Cardiac muscle cell (in vitro differentiated cells and primary cell): ENCODE measurements around the gene PDGFB. TPM values are rescaled to one million over a fixed set of nuclear protein-coding genes. Genes with fewer than 3 reads are reported as not detected.

Experiments used
- DNase-seq, 2 donors: peaks; one replicate each; pipeline versions ENCODE4 v3.0.0 to v3.0.0-alpha.2; 2010 to 2017; ENCODE audit warnings: low read depth in 1 of 2, low spot score in 1 of 2
- H3K27ac ChIP-seq: fragments of 200-600 bp; sonication (generic); 2 replicates; pipeline ENCODE4 v1.5.1; 2016
- H3K27me3 ChIP-seq: fragments of 200-600 bp; sonication (generic); 2 replicates; pipeline ENCODE4 v1.6.0; 2016; ENCODE audit warnings: control low read depth
- H3K36me3 ChIP-seq: fragments of 200-600 bp; sonication (generic); 2 replicates; pipeline ENCODE4 v1.5.1; 2016; ENCODE audit warnings: control low read depth
- H3K4me1 ChIP-seq: fragments of 200-600 bp; sonication (generic); 2 replicates; pipeline ENCODE4 v1.8.1; 2017; ENCODE audit warnings: low read depth, mild to moderate bottlenecking, mixed run types
- H3K4me3 ChIP-seq: fragments of 200-600 bp; sonication (generic); 2 replicates; pipeline ENCODE4 v1.5.1; 2016; ENCODE audit warnings: mild to moderate bottlenecking
- H3K9me3 ChIP-seq: fragments of 200-600 bp; sonication (generic); 2 replicates; pipeline ENCODE4 v1.5.1; 2017; ENCODE audit warnings: low read depth, mild to moderate bottlenecking, control low read depth
- polyA plus RNA-seq: library from polyadenylated mRNA; unstranded; fragments of >200 nt; fragmentation: Nextera tagmentation; extraction: Ambion mirVana; gene quantifications from 2 replicates; pipeline ENCODE4 v1.2.1, GENCODE V29; 2016
- total RNA-seq: library from RNA; depleted of rRNA; stranded (reverse); fragments of >200 nt; gene quantifications from 2 replicates; pipeline ENCODE4 v1.2.3, GENCODE V29; 2016
- TF ChIP-seq, protein P1 (sequence below): IDR thresholded peaks from 2 replicates; pipeline ENCODE4 v1.5.1; 2012; ENCODE audit warnings: low read depth, mild to moderate bottlenecking, low read length

PDGFB gene
- total and polyA plus RNA-seq, 2 experiments from 2014 or later, result 9.8 to 15.3 TPM

DNA sequence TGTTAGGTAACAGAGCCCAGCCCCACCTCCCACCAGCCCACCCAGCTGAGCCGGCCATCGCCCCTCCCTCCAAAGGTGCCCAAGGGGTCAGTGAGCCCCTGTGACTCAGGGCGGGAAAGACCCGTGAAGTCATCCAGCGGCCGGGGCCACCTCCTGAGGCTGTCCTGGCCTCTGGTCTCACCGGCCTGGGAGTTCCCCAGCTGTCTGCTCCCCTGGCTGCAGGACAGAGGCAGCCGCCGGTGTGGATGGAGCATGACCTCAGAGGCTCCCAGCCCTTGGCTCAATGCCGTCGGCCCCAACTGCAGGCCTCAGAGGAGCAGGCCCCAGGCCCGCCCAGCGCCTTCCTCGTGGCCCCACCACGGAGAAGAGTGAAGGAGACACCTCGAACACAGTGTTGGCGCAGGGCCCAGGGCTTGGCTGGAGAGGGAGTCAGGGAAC lies 46.0 kb upstream of the PDGFB start:
- H3K4me3 ChIP-seq, result no peak overlapping the region
- H3K4me1 ChIP-seq, result peaks cover 11% of the 10 kb centered on the region
- TF ChIP-seq, protein P1, sequence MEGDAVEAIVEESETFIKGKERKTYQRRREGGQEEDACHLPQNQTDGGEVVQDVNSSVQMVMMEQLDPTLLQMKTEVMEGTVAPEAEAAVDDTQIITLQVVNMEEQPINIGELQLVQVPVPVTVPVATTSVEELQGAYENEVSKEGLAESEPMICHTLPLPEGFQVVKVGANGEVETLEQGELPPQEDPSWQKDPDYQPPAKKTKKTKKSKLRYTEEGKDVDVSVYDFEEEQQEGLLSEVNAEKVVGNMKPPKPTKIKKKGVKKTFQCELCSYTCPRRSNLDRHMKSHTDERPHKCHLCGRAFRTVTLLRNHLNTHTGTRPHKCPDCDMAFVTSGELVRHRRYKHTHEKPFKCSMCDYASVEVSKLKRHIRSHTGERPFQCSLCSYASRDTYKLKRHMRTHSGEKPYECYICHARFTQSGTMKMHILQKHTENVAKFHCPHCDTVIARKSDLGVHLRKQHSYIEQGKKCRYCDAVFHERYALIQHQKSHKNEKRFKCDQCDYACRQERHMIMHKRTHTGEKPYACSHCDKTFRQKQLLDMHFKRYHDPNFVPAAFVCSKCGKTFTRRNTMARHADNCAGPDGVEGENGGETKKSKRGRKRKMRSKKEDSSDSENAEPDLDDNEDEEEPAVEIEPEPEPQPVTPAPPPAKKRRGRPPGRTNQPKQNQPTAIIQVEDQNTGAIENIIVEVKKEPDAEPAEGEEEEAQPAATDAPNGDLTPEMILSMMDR, result no peak
- no peak overlapping the region for H3K27ac ChIP-seq
- peak; percentile 38 to 65 for DNase-seq
- H3K27me3 ChIP-seq, result no peaks in the 10 kb centered on the region
- no peaks in the 10 kb centered on the region for H3K9me3 ChIP-seq
- no peaks in the 10 kb centered on the region for H3K36me3 ChIP-seq

DNA sequence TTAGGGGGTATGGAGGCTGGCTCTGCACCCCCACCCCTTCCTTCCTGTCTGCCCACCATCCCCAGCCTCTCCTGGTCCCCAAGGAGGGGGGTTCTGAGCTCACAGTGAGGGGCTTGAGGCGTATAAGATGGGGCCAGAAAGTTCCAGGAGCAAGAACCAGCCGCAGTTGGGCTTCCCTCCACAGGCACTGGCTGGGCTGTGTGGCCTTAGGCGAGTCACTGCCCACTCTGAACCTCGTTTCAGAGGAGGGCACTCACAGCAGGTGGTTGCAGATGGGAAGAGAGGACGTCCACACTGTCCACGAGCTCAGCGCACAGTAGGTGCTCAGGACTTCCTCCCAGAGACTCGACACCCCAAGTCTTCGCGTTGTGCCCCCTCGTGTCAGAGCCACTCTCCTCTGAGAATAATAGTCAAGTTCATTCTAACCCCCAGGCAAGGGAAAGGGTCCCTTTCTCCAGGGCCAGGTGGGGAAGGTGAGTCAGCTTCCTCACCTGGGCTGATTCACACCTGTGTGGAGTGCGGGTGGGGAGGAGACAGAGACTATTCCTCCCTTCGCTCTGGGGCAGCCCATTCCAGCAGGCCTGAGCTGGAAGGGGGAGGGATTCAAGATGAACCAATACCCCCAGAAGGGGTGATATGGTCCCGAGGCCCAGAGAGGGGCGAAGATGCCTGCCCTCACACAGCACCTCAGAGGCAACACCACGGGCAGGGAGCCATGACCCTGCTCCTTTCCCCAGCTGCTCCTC lies 45.4 kb upstream of the PDGFB start:
- Histone ChIP-seq H3K4me3 (no peak overlapping the region), H3K36me3 (no peaks in the 10 kb centered on the region), H3K27me3 (no peaks in the 10 kb centered on the region), H3K4me1 (peaks cover 11% of the 10 kb centered on the region), H3K27ac (no peak overlapping the region), H3K9me3 (no peaks in the 10 kb centered on the region)
- TF ChIP-seq, protein P1, result no peak
- no peak for DNase-seq

DNA sequence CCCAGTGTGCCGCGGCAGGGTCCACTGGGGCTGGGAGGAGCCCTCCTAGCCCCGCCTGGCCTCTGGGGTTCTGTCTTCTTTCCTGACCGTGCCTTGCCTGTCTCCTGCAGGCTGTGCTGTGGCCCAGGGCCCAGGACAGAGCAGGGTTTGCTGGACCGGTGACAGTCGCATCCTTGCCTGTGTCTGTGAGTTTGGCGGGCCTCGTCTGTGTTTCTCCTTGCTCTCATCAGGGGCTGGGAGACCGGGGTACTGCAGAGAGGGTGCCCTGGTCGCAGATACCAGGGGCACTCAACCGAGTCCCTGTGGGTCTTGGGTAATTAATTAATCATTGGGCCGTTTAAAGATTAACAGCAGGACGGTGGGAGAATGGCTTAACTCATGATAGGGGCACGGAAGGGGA lies 44.8 kb upstream of the PDGFB start:
- no peak overlapping the region for H3K27ac ChIP-seq
- peaks cover 11% of the 10 kb centered on the region for H3K4me1 ChIP-seq
- no peak overlapping the region for H3K4me3 ChIP-seq
- no peaks in the 10 kb centered on the region for H3K9me3 ChIP-seq
- TF ChIP-seq, protein P1, result no peak
- H3K36me3 ChIP-seq, result no peaks in the 10 kb centered on the region
- no peaks in the 10 kb centered on the region for H3K27me3 ChIP-seq
- DNase-seq, result no peak

DNA sequence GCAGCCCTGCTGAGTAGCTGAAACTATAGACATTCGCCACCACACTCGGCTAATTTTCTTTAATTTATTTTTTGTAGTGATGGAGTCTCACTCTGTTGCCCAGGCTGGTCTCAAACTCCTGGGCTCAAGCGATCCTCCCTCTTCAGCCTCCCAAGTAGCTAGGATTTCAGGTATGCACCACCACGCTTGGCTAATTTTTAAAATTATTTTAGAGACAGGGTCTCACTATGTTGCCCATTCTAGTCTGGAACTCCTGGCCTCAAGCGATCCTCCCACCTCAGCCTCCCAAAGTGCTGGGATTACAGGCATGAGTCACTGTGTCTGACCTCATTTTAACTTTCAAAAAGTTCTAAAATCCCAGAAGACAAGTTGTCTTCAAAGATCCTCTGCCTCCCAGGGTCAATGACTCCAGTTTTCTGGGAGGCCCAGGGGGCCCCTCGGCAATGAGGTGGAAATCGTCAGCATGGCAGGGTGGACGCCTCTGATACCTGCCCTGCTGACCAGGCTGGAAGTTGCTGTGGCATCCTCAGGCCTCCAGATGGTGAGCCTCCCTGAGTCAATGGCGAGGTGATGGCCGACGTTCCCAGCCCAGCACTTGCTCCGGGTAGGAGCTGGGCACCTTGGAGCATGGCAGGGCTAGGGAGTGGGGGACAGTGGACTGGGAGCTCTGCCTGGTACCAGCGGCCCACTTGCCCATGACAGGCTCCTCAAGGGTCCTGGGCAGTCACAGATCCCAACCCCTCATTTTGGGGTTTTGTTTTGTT lies 43.5 kb upstream of the PDGFB start:
- H3K9me3 ChIP-seq, result no peaks in the 10 kb centered on the region
- DNase-seq, result no peak
- H3K27me3 ChIP-seq, result no peaks in the 10 kb centered on the region
- H3K4me3 ChIP-seq, result no peak overlapping the region
- H3K4me1 ChIP-seq, result peaks cover 21% of the 10 kb centered on the region
- H3K36me3 ChIP-seq, result no peaks in the 10 kb centered on the region
- no peak overlapping the region for H3K27ac ChIP-seq
- TF ChIP-seq, protein P1, result no peak

DNA sequence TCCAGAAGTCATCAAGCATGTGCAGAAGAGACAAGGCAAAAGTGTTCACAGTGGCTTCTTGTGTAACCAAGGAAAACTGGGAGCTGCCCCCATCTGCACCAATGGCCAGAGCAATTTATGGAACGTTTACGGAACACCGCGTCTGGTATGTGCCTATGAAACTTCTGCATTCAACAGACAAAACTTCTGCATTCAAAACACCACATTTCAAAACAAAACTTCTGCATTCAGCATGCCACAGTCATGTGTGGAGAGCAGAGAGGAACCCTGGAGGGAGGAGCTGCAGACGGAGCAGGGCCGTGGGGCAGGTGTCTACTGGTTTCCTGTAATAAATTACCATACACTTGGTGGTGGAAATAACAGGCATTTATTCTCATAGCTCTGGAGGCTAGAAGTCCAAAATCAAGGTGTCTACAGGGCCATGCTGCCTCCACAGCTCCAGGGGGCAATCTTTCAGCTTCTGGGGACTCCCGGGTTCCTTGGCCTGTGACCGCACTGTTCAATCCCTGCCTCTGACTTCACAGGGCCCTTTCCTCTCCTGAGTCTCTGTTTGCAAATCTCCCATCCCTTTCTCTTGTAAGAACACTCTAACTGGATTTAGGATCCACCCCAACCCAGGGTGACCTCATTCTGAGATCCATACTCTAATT lies 42.4 kb upstream of the PDGFB start:
- no peak overlapping the region for H3K4me3 ChIP-seq
- no peaks in the 10 kb centered on the region for H3K27me3 ChIP-seq
- peak overlapping the region; percentile 41 for H3K27ac ChIP-seq
- TF ChIP-seq, protein P1, result no peak
- H3K9me3 ChIP-seq, result no peaks in the 10 kb centered on the region
- no peak for DNase-seq
- no peaks in the 10 kb centered on the region for H3K36me3 ChIP-seq
- H3K4me1 ChIP-seq, result peaks cover 28% of the 10 kb centered on the region
